SK-N-SH (cell line): Measurements from ENCODE around the gene TGFBRAP1.

Source experiments
- CTCF ChIP-seq: fragments of 200-600 bp; sonication (generic); IDR thresholded peaks from 2 replicates; pipeline ENCODE4 v1.6.1; 2017; ENCODE audit warnings: antibody characterized with exemption, mild to moderate bottlenecking, moderate library complexity
- FOXM1 ChIP-seq: IDR thresholded peaks from 2 replicates; pipeline ENCODE4 v1.4.0; 2012; ENCODE audit warnings: low read depth, mild to moderate bottlenecking
- MAX ChIP-seq: IDR thresholded peaks from 2 replicates; pipeline ENCODE4 v1.4.0; 2012; ENCODE audit warnings: low read depth
- POLR2AphosphoS5 ChIP-seq: IDR thresholded peaks from 2 replicates; pipeline ENCODE4 v1.6.1; 2012; ENCODE audit warnings: low read depth, low read length
- RCOR1 ChIP-seq: fragments of 150-350 bp; IDR thresholded peaks from 2 replicates; pipeline ENCODE4 v1.6.1; 2017; ENCODE audit warnings: antibody characterized with exemption, low read length

- TF ChIP-seq FOXM1 = no peak
- no peak for TF ChIP-seq CTCF
- no peak for TF ChIP-seq MAX
- no peak for TF ChIP-seq POLR2AphosphoS5
- no peak for TF ChIP-seq RCOR1
Observed at GRCh38 chr2:105358593-105358992, 29.1 kb upstream of the TGFBRAP1 start.
